Cerebellar nuclear complex (tissue), 1 donor: ENCODE measurements around the gene ZNF335.

Source experiments
- DNase-seq, 2 experiments: peaks; one replicate each; lab custom pipeline; 2025; lab: John Stamatoyannopoulos, UW

Gene ZNF335

DNA sequence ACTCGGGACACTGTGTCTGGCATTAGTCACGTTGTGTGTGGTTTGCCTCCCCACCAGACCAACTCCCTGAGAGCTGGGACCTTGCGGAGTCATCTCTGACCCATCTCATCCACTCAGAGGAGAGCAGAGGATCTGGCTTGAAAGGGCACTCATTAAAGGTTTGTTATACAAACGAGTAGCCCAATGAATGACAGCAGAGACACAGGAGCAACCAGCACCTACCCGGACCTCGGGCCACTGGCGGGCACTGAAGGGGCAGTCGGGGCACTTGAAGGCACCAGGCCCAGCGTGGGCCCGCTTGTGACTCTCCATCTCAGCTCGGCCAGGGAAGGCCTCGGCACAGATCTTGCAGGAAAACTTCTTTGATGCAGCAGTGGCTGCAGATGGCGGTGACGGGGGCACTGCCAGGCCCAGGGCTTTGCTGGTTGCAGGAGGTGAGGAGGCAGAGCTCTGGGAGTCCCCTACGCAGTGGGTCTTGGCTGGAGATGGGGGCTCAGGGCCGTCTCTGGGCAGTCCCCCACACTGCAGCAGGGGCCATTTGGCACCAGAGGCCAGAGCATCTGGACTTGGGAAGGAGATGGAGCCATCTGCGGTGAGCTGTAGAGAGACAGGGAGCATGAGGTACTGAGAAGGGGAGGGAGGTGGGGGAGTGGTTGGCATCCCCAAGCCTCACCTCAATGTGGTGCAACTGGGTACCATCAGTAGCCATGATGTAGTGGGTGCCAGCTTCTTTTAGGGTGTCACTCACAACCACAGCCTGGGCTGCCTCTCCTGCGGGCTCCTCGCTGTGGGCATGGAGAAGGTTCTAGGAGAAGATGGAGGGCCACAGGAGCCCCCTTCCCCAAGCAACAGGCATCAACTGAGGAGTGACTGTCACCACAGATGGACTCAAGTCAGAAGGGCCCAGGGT is 19.8 kb downstream of the ZNF335 start:
- DNase-seq = no peak

DNA sequence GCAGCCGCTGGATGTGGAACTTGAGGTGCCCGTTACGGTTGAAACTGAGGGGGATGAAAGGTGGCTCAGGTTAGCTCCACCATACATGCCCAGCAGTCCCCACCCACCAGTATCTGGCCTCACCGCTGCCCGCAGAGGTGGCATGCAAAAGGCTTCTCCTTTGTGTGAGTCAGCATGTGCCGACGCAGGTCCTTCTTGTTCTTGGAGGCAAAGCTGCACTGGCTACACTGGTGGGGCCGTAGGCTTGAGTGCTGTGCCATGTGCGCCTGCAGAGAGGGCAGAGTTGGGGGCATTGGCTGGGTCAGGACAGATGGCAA is 21.7 kb downstream of the ZNF335 start:
- no peak for DNase-seq

DNA sequence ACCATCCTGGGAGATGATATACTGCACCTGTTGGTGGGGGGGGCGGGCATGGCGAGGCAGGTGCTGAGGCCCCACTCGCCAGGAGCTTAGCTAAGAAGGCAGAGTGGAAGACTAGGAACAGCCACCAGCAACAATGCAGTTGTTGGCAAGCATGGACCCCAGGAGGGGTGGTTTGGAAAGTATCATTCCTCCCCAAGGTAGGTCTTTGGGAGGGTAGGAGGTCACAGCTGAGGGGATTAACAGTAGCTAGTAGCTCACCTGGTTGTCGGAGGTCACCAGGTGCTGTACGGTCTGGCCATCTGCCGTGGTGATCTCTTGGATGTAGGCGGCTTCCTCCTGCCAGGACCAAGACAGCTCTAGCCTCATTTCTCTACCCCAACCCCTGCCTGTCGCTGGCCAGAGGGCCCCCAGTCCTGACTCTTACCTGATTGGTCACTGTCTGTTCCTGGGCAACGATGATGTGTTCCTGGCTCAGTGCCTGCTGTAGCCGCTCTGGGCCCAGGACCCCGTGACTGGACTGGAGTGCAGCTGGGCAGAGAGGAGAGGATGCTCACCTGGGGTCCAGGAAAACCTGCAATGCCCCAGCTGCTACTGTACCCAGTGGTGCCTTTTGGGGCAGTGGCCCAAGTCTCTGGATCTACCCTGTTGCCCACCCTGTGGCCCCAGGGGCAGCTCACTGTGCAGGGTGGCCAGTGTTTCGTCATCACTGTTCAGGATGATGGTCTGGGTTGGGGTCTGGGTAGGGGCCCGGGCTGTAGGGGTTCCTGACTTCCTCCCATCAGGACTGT is 22.3 kb downstream of the ZNF335 start:
- DNase-seq = no peak

DNA sequence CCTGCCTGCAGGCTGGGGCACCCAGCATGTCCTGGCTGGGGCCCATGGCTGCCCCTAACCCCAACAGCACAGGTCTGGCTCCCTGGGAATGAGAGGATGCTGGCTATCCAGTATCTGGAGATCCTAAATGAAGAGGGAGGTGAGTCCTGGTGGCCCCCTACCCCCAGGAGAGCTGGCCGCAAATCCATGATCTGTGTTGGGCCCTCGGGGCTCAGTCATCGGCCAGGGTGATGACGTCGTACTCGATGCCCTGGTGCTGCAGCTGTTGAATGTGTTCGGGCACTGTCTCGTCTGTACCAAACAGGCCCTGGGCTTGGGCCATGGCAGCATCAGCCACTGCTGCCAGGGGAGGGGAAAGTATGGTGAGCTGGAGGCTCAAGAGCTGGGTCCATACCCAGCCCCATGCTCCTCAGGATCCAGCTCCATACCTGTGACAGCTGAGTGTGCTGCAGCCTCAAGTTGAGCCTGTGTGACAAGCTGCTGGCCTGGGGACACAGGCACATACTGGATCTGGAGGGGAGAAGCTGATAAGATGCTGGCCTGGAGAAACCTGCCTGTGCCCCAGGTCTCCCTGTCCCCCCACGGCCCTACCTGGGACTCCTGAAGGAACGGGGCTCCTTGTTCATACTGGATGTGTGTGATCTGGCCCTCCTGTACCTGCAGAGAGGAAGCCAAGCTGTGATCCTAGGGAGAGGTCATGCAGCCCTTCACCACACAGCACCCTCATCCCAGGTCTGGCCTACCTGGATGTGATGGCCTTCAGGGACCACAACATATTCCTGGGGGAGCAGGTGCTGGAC is 23.1 kb downstream of the ZNF335 start:
- DNase-seq = no peak

DNA sequence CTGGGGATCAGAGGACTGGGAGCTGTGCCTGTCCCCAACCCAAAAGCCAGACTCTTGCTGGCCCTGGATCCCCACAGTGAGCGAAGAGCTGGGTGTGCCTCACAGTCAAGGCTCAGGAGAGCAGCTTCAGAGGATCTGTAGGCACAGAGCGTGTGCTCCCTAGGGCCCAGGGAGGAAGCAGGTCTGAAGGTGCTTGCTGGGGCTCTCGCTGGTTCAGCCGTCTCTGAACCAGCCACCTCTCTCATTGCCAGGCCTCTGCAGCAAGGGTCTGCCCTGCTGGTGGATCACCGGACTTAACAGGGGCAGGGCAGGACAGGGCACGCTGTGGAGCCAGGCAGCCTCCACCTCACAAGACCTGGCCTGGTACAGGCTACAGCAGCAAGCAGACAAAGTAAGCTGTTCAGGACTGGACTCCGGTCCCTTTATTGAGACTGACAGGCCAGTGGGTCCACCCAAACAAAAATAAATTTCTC is 23.7 kb downstream of the ZNF335 start:
- no peak for DNase-seq

DNA sequence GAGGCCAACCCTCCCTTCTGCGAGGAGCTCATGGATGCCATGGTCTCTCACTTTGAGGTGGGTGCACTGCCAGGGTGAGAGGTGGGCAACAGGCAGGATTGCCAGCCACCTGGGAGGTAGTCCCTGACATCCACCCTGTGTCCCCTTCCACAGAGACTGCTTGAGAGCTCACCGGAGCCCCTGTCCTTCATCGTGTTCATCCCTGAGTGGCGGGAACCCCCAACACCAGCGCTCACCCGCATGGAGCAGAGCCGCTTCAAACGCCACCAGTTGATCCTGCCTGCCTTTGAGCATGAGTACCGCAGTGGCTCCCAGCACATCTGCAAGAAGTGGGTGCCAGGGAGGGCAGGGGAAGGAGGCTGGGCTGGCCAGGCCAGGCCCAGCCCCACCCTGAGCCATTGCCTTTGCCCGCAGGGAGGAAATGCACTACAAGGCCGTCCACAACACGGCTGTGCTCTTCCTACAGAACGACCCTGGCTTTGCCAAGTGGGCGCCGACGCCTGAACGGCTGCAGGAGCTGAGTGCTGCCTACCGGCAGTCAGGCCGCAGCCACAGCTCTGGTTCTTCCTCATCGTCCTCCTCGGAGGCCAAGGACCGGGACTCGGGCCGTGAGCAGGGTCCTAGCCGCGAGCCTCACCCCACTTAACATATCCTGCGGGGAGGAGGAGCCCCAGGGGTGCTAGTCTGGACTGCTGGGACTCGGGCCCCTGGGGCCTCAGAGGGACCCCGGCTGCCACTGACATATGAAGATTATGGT is 24.7 kb downstream of the ZNF335 start:
- DNase-seq = no peak

DNA sequence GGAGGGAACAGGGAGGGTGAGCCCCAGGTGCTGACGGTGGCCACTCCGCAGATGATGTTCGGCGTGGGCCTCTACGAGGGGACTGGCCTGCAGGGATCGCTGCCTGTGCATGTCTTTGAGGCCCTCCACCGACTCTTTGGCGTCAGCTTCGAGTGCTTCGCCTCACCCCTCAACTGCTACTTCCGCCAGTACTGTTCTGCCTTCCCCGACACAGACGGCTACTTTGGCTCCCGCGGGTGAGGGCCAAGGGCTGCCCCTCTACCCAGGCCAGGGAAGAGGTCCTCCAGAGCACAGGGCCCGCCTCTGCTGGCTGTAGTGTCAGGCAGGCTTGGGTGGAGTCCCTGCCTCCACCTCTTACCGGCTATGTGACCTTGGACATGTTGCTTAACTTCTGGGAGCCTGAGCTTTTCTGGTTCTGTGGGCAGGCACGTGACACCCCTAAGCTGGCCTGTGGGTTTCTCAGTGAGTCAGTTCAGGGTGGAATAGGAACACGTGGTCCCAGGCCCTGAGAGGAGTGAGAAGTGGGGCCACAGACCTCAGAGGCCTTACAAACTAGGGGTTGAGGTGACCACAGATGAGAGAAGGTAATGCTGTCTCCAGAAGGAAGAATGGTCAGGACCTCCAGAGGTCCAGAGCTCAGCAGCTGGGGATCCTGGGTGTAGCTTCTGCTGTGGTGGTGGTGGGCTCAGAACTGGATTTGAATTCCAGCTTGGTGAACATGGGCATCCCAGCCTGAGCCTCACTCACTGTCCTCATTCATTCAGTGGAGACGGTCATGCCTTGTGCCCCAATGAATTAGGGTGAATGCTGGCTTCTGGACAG is 25.6 kb downstream of the ZNF335 start:
- no peak for DNase-seq

DNA sequence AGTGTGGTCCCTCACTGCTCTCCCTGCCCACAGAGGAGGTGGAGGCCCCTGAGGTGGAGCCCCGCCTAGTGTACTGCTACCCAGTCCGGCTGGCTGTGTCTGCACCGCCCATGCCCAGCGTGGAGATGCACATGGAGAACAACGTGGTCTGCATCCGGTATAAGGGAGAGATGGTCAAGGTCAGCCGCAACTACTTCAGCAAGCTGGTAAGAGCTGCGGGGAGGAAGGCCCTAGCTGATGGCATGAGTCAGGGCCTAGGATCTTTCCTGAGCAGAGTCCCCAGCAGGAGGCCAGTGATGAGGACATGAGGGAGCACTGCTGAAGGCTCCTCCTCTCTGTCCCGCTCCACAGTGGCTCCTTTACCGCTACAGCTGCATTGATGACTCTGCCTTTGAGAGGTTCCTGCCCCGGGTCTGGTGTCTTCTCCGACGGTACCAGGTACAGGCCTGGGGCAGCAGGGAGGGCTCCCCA is 26.3 kb downstream of the ZNF335 start:
- no peak for DNase-seq

DNA sequence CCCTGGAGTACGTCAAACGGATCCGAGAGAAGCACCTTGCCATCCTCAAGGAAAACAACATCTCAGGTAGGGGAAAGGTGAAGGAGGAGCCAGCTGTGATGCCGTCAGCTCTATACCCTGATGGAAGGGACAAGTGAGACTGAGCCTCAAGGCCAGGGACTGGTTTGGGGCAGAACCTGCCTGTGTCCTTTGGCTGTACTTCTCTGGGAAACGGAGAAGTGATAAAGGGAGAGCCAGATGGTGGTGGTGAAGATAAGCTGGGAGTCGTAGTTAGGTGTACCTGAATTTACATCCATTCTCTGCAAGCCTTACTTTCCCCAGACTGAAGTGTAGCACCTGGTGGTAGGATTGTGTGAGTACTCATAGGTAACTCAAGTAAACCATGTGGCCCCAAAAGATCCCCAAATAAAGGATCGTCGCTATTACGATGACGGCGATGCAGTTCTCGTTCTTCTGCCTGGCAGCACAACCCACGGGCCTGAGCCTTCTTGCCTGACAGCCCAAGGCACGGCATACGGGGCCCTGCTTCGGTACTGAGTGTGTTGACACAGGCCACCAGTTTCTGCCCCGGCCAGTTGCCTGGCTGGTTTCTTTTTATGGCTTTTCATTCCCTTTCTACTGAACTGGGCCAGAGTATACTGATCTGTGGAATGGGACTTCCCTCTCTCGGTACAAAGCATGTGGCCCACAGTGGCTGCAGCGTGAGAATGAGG is 26.9 kb downstream of the ZNF335 start:
- no peak for DNase-seq

DNA sequence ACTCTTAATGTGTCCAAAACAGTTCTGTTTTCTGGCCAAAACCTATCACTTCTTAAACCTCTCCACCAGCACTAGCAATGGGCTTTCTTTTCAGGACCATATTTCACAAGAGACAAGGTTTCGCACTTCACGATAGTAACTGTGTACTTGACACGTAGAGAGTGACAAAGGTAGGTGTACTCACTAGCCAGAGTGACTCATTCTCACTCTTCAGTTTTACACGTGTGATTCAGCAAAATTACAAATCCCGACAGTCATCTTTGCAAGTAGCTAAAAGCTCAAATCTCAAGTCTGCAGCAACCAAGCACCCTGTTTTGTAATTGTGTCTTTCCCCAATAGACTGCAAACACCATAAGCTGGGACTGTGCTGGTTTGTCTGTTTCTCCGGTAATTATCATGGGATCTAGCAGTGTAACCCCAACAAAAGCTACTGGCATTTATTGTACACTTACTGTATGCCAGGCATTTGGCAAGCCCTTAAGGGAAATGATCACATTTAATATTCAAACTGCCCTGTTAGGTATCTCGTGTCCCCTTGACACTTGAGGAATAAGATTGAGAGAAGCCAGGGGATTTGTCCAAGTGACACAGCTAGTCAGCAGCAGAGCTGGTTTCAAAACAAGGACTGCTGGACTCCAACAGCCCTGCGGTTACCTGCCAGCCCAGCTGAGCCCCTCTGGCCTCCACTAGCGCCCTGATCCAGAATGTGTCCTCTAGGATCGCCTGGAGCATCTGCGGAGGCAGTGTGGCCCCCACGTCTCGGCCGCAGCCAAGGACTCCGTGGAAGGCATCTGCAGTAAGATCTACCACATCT is 27.6 kb downstream of the ZNF335 start:
- DNase-seq = no peak

DNA sequence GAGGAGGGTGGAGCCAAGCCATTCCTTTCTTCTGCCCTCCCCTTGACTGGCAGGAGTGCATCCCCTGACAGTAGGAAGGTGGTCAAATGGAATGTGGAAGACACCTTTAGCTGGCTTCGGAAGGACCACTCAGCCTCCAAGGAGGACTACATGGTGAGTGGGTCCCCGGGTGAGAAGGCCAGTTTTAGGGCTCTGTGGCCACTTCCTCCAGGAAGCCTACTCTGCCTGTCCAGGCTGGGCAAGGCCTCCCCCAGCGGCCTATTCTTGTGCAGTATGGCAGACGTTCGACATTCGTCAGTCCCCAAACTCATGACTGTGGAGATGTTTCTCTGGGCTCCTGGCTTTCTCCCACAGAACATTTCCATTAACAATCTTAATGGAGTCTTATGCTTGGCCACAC is 28.4 kb downstream of the ZNF335 start:
- DNase-seq = no peak

DNA sequence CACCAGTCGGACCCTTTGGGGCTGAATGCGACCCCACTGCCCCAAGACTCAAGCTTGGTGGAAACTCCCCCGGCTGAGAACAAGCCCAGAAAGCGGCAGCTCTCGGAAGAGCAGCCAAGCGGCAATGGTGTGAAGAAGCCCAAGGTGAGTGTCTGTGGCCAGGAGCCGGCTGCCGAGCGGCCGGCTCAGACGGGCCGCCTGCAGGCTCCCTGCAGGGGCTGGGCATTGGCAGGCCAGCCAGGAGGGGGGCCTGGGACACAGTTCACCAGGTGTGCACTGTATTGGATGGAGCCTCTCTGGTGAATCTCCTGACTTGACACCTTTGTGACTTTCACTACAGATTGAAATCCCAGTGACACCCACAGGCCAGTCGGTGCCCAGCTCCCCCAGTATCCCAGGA is 31.5 kb downstream of the ZNF335 start:
- DNase-seq = no peak

DNA sequence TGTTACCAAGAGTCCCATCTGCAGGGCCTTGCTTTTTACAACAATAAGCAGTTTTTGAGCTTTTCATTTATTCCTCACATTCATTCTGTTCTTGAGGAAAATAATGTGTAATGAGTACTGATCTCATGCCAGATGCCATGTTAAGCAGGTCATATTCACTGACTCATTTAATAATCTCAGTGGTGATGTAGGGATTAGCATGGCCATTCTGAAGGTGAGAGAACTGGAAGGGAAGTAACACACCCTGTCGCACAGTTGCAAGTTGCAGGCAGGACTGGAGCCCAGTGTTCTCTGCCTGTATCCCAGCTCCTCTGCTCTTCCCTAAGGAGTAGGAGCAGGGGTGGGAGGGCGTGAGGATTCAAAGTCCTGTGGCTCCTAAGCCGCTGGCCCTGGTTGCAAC is 31.9 kb downstream of the ZNF335 start:
- no peak for DNase-seq

DNA sequence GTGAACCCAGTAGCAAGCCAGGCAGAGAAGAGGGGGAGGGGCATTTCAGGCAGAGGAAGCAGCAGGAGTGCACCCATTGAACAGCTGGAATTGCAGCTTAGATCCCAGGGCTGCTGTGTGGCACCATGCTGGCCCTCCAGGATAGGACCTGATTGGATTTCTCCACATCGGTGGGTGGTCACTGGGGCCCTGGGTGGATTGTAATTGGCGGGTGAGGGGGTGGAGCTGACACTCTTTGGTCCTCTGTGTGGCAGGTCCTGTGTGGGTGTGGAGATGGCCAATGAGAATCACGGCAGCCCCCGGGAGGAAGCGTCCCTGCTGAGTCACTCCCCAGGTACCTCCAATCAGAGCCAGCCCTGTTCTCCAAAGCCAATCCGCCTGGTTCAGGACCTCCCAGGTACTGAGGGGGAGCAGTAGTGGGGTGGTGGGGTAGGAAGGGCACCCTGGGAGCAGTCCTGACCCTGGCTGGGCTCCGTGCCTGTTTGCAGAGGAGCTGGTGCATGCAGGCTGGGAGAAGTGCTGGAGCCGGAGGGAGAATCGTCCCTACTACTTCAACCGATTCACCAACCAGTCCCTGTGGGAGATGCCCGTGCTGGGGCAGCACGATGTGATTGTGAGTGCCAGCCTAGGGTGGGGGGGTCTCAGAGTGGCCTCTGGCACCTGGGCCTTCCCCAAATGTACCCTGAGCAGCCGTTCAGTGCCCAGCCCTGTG is 33.1 kb downstream of the ZNF335 start:
- no peak for DNase-seq

DNA sequence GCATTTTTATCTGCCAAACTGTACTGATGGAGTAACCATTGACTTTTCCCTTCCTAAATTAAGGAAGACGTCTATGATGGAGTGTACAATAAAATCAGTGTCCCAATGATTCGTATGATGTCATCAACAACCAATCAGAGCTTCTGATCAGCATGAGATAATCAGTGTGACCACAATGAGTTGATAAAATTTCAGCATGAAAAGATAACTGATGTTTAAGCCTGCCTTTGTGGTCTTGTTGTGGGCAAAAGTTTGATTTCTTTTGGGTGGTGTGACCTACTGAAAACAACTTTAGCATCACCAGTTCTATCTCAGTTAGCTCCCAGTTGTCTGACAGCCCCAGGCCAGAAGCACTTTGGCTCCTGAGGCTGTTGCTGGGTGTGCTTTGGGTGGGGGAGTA is 34.2 kb downstream of the ZNF335 start:
- DNase-seq = no peak

DNA sequence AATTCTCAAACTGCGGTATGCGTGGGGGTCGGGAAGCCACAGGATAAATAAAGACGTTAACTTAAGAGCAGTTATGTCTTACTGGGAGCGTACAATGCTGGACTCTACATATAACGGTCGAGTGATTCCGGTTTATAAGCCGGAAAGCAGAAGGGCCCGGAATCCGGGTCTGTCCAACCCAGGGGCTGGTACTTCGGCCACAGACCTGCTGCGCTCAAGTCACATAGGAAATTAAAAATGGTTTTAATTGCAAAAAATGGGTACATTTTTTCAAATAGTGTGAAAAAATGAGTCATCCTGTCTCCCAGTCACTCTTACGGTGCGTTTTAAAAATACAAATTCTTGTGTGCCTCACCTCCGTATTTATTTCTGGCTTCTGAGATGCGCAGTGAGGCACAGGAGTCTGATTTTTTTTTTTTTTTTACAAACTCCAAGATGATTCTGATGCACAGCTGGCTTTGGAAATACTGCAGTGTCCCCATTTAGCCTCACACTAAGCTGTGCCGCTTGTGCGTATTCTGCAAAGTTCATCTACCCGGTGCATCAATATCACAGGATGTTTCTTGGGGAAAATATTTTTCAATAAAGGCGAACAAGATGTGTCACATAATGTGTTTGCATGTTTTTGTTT is 36.5 kb downstream of the ZNF335 start:
- no peak for DNase-seq

DNA sequence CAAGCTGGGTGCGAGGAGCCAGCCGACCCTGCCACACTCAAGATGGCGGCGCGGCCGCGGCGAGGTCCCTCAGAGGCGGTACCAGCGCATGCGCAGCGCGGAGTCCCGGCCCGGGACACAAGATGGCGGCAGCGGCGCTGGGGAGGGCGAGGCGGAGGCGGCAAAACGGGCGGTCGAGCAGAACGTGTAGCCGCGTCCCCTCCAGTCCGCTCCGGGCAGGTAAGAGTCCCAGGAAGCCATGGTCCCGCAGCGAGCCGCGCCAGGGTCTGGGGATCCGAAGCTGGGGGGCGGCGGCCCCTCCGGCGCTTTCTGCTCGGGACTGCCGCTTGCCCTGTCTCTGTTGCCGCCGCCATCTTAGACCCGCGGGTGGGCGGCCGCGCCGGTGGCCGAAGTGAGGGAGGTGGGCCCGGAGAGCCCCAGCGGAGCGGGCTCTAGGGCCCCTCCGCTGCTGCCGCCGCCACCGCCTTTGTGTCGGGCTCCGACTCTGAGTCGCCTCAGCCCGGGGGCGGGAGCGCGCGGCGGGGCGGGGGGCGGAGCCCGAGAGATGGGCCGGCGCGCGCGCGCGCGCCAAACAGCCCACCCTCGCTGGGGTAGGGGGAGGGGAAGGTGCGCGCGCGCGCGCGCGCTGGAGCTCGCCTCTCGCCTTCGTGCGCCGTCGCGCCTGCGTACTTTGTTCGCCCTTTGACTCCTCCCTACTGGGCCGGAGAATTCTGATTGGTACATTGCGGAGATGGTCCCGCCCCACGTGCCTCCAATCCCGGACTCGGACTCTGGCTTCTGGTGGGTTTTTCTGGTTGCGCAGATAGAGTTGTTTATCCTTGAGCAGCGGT is 37.2 kb downstream of the ZNF335 start, which contains the start of gene PCIF1:
TSS of gene PCIF1 (plus strand) at position 98 of the 830 bp plus-strand sequence. CDS start 4,317 bp downstream, outside the sequence.
- DNase-seq = peak; percentile 90 to 96
